ENCODE results near the gene CDK7.
"Not testable (repeated sequence)": the region's sequence is repeated elsewhere in the genome, so short reads cannot be mapped to it uniquely, and the experiment has no call there.

CDK7 gene

GRCh38 chr5:69237877-69238276, 3.2 kb downstream of the CDK7 start:
- no peak for DNase-seq

- DNase-seq, result no peak
Measured at GRCh38 chr5:69238760-69239251, 4.1 kb downstream of the CDK7 start.

DNA sequence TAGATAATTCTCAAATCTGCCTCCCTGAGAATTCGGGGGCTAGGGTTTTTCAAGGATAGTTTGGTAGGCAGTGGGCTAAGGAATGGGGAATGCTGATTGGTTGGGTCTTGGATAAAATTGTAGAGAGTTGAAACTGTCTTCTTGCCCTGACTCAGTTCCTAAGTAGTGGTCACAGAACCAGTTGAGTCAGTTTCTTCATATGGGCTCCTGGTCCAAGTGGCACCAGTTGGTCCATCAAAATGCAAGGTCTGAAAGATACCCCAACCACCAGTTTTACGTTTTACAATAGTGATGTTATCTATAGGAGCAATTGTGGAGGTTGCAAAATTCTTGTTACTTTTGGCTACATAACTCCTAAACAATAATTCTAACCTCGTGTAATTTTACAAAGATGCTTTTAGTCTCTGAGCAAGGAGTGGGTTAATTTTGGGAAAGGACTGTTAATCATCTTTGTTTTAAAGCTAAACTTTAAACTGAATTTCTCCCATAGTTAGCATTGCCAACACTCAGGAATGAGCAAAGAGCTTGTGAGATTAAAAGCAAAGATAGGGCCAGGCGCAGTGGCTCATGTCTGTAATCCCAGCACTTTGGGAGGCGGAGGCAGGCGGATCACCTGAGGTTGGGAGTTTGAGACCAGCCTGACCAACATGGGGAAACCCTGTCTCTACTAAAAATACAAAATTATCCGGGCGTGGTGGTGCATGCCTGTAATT, 7.7 kb downstream of the CDK7 start:
- no peak for DNase-seq

GRCh38 chr5:69245031-69245430, 10.3 kb downstream of the CDK7 start:
- no peak for DNase-seq

DNA sequence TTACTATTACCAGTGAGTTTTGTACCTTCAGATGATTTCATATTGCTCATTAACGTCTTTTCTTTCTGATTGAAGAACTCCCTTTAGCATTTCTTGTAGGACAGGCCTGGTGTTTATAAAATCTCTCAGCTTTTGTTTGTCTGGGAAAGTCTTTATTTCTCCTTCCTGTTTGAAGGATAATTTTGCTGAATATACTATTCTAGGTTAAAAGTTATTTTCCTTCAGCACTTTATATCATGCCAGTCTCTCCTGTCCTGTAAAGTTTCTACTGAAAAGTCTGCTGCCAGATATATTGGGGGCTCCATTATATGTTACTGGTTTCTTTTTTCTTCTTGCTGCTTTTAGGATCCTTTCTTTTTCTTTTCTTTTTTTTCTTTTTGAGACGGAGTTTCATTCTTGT, 13.3 kb downstream of the CDK7 start:
- no peak for DNase-seq

GRCh38 chr5:69250593-69250992, 15.9 kb downstream of the CDK7 start:
- no peak for DNase-seq

DNA sequence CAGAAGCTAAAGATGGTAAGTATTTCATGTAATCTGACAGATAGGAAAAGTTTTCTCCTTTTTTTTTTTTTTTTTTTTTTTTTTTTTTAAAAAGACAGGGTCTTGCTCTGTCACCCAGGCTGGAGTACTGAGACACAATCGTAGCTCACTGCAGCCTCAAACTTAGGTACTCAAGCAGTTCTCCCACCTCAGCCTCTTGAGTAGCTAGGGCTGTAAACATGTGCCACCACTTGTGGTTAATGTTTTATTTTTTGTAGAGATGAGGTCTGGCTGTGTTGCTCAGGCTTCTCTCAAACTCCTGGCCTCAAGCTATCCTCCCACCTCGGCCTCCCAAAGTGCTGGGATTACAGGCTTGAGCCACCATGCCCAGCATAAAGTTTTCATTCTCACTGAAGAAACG, 17.8 kb downstream of the CDK7 start:
- no peak for DNase-seq

GRCh38 chr5:69255940-69256339, 21.3 kb downstream of the CDK7 start:
- not testable (repeated sequence) for DNase-seq

DNA sequence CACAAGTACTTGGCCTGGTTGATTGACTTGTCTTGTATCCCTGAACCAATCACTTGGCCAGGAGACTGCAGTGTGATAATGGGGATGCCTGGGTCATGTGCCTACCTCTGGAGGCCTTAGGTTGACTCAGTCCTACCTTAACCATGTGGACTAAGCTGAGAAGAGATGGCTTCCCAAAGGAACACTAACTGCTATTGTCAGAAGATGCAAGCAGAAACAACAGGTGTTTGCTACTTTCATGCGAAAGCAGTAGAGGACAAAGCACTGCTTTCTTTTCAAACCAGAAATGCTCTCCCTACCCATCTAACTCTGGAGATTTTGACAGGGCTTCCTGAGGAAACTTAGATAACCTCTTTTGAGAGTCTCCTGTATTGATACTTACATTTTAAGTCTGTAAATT, 22.9 kb downstream of the CDK7 start:
- no peak for DNase-seq

GRCh38 chr5:69261034-69261433, 26.3 kb downstream of the CDK7 start:
- no peak for DNase-seq

- DNase-seq, result no peak
Measured at GRCh38 chr5:69265931-69266330, 31.2 kb downstream of the CDK7 start.

GRCh38 chr5:69268899-69269298, 34.2 kb downstream of the CDK7 start:
- DNase-seq, result no peak

DNA sequence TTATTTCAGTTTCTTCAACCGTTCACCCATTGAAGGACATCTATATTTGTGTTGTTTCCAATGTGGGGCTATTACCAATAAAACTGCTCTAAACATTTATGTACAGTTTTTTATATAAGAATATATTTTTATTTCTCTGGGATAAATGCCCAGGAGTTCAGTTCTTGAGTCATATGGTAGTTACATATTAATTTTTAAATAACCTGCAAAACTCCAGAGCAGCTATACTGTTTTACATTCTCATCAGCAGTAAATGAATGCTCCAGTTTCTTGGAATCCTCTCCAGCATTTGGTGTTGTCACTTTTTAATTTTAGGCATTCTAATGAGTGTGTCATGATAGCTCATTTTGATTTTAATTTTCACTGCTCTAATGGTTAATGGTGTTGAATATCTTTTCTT, 36.2 kb downstream of the CDK7 start:
- no peak for DNase-seq

DNA sequence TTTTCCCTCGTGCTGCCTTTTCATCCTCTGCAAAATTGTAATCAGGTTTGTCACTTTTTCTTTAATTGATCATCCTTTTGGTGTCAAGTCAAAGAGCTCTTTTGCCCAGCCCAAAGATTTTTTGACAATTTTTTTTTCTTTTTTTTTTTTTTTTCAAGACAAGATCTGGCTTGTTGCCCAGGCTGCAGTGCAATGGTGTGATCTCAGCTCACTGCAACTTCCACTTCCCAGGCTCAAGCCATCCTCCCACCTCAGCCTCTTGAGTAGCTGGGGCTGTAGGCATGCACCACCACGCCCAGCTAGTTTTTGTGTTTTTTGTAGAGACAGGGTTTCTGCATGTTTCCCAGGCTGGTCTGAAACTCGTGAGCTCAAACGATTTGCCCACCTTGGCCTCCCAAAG, 36.7 kb downstream of the CDK7 start:
- DNase-seq, result no peak

DNA sequence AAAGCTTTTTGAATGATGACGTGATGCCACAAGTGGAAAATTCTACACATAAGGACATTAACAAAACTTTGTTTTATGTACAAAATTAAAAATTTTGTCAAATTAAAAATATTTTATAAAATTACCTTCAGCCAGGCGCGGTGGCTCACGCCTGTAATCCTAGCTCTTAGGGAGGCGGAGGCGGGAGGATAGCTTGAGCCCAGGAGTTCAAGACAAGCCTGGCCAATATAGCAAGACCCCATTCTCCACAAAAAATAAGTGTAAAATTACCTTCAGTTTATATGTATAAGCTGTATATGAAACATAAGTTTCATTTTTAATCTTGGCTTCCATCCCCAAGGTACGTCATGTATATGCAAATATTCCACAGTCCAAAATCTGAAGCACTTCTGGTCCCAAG, 40.9 kb downstream of the CDK7 start:
- DNase-seq, result no peak

- DNase-seq, result no peak
Measured at GRCh38 chr5:69276422-69277174, 41.9 kb downstream of the CDK7 start.

- DNase-seq, result no peak
Measured at GRCh38 chr5:69279517-69279916, 44.8 kb downstream of the CDK7 start.

DNA sequence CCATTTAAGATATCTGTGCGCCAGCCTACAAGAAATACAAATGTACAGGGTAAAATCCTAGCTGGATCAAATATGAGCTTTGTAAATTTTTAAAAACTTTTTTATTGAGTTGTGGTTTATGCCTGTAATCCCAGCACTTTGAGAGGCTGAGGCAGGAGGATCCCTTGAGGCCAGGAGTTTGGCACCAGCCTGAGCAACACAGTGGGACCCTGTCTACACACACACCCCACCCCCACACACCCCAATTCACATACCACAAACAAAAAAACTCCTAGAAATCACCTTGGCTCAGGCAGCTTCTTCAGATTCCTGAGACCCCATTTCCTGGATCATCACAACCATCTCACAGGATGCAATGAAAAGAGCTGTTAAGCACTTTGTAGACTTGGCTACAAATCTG, 46.4 kb downstream of the CDK7 start:
- DNase-seq, result no peak

- DNase-seq, result no peak
Measured at GRCh38 chr5:69284203-69284602, 49.5 kb downstream of the CDK7 start.

DNA sequence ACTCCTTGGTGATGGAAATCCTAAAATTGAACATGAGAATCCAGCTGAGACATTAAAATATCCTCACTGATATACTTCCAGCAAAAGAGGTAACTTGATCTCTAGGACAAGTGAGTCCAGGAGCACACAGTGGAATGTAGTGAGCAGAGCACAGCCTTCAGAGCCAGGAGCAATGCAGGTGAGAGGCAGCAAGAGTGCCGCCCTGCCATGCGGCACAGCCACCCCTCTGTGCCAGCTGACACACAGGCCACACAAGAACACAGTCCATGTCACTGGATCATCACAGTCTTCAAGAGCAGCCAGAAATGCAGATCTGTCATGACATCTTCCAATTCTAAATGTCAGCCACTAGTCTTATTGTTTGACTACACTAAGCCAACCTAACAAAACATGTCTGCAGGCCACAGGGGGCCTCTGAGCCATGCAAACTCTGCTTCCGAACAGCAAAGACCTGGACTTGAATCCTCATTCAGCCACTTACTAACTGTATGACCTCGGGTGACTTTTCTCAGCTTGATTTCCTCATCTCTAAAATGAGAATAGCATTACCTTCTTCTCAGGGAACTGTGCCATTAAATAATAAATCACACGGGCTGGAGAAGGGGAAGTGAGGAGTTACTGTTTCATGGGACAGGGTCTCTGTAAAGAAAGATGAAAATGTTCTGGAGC, 50.9 kb downstream of the CDK7 start:
- no peak for DNase-seq

- DNase-seq, result no peak
Measured at GRCh38 chr5:69288069-69288468, 53.4 kb downstream of the CDK7 start.

GRCh38 chr5:69288688-69289087, 54.0 kb downstream of the CDK7 start:
- no peak for DNase-seq

- no peak for DNase-seq
Measured at GRCh38 chr5:69292306-69292705, 57.6 kb downstream of the CDK7 start.

- no peak for DNase-seq
Measured at GRCh38 chr5:69293882-69294281, 59.2 kb downstream of the CDK7 start.
